GM23338 (cell line): ENCODE data around the gene ANKRD11. TPM values are rescaled to one million over a fixed set of nuclear protein-coding genes. Genes with fewer than 3 reads are reported as not detected.

Experiments used
- ATAC-seq: fragments of 200-7000 bp; cut with Tn5 transposase; 3 replicates; pipeline ENCODE4 v1.9.1; 2020
- DNase-seq: peaks from one replicate; pipeline ENCODE4 v3.0.0-alpha.2; 2015; ENCODE audit warnings: low spot score
- H2AFZ ChIP-seq: fragments of 200-600 bp; sonication (generic); 2 replicates; pipeline ENCODE4 v1.8.0; 2016; ENCODE audit warnings: antibody characterized with exemption, mild to moderate bottlenecking, moderate library complexity
- H3F3A ChIP-seq: fragments of 200-600 bp; sonication (generic); replicated peaks from 2 replicates; pipeline ENCODE4 v1.8.0; 2017; ENCODE audit warnings: antibody characterized with exemption, mixed run types, low read depth
- H3K27ac ChIP-seq: fragments of 200-600 bp; sonication (generic); 2 replicates; pipeline ENCODE4 v1.6.1; 2016; ENCODE audit warnings: low read depth
- H3K27me3 ChIP-seq: fragments of 200-600 bp; sonication (generic); 2 replicates; pipeline ENCODE4 v1.8.0; 2016; ENCODE audit warnings: mild to moderate bottlenecking, mixed run types, moderate library complexity; ENCODE audit not compliant: insufficient read depth
- H3K36me3 ChIP-seq: fragments of 200-600 bp; sonication (generic); 2 replicates; pipeline ENCODE4 v1.8.0; 2016; ENCODE audit warnings: mild to moderate bottlenecking; ENCODE audit not compliant: insufficient read depth
- H3K4me1 ChIP-seq: fragments of 200-600 bp; sonication (generic); 2 replicates; pipeline ENCODE4 v1.8.0; 2016; ENCODE audit warnings: mild to moderate bottlenecking, moderate library complexity; ENCODE audit not compliant: insufficient read depth
- H3K4me2 ChIP-seq: fragments of 200-600 bp; sonication (generic); 2 replicates; pipeline ENCODE4 v1.7.1; 2017; ENCODE audit warnings: mixed run types
- H3K4me3 ChIP-seq: fragments of 200-600 bp; sonication (generic); 2 replicates; pipeline ENCODE4 v1.6.1; 2016; ENCODE audit warnings: mixed run types
- H3K79me2 ChIP-seq: fragments of 200-600 bp; sonication (generic); replicated peaks from 2 replicates; pipeline ENCODE4 v1.8.0; 2017; ENCODE audit warnings: mild to moderate bottlenecking; ENCODE audit not compliant: insufficient read depth
- H3K9me2 ChIP-seq: fragments of 200-600 bp; sonication (generic); 2 replicates; pipeline ENCODE4 v1.8.0; 2017; ENCODE audit not compliant: insufficient read depth
- H4K20me1 ChIP-seq: fragments of 200-600 bp; sonication (generic); replicated peaks from 2 replicates; pipeline ENCODE4 v1.8.0; 2017; ENCODE audit warnings: mild to moderate bottlenecking; ENCODE audit not compliant: insufficient read depth
- H3K27ac Mint-ChIP-seq: 2 replicates; pipeline ENCODE4 v1.8.0; 2020; ENCODE audit warnings: inconsistent platforms, mild to moderate bottlenecking, moderate library complexity, mixed read lengths
- H3K27me3 Mint-ChIP-seq: 3 replicates; pipeline ENCODE4 v1.8.0; 2022; ENCODE audit warnings: low read depth, mild to moderate bottlenecking, moderate library complexity, mixed read lengths, inconsistent platforms; ENCODE audit not compliant: insufficient read depth, poor library complexity
- H3K36me3 Mint-ChIP-seq: 3 replicates; pipeline ENCODE4 v1.8.0; 2021; ENCODE audit warnings: low read depth, mild to moderate bottlenecking, inconsistent platforms, moderate library complexity, mixed read lengths
- H3K4me1 Mint-ChIP-seq: 3 replicates; pipeline ENCODE4 v1.8.0; 2020; ENCODE audit warnings: mild to moderate bottlenecking, inconsistent platforms, mixed read lengths
- H3K4me3 Mint-ChIP-seq: 3 replicates; pipeline ENCODE4 v1.8.0; 2021; ENCODE audit warnings: moderate library complexity, mild to moderate bottlenecking, inconsistent platforms, mixed read lengths
- H3K9me3 Mint-ChIP-seq: 3 replicates; pipeline ENCODE4 v1.8.0; 2020; ENCODE audit warnings: moderate library complexity, mild to moderate bottlenecking, inconsistent platforms, mixed read lengths
- EZH2 ChIP-seq: fragments of 200-600 bp; sonication (generic); IDR thresholded peaks from one replicate; pipeline ENCODE4 v1.8.0; 2017; ENCODE audit warnings: antibody characterized with exemption, mild to moderate bottlenecking, low read depth; ENCODE audit not compliant: unreplicated experiment
- EZH2phosphoT487 ChIP-seq: fragments of 200-600 bp; sonication (generic); IDR thresholded peaks from one replicate; pipeline ENCODE4 v1.8.1; 2018; ENCODE audit warnings: antibody characterized with exemption; ENCODE audit not compliant: unreplicated experiment
- JUNB ChIP-seq: IDR thresholded peaks from one replicate; pipeline ENCODE4 v1.6.1; 2016; ENCODE audit warnings: antibody characterized with exemption; ENCODE audit not compliant: unreplicated experiment
- NANOG ChIP-seq: IDR thresholded peaks from 2 replicates; pipeline ENCODE4 v1.6.1; 2016; ENCODE audit warnings: antibody characterized with exemption, borderline replicate concordance
- POLR2AphosphoS5 ChIP-seq: IDR thresholded peaks from 2 replicates; pipeline ENCODE4 v1.6.1; 2016; ENCODE audit warnings: antibody characterized with exemption, low read depth
- ZNF114 ChIP-seq: fragments of 250-450 bp; sonication (Bioruptor Pico); IDR thresholded peaks from 2 replicates; pipeline ENCODE4 v1.5.0; 2020; ENCODE audit warnings: mild to moderate bottlenecking, moderate library complexity
- ZNF331 ChIP-seq: fragments of 250-450 bp; sonication (Bioruptor Pico); IDR thresholded peaks from 2 replicates; pipeline ENCODE4 v1.5.0; 2020; ENCODE audit warnings: low read depth, mild to moderate bottlenecking, moderate library complexity
- ZNF462 ChIP-seq: fragments of 250-450 bp; sonication (Bioruptor Pico); IDR thresholded peaks from 2 replicates; pipeline ENCODE4 v1.5.0; 2020; ENCODE audit warnings: mild to moderate bottlenecking, moderate library complexity
- polyA plus RNA-seq: library from polyadenylated mRNA; unstranded; fragments of >200 nt; fragmentation: Nextera tagmentation; extraction: Ambion mirVana; gene quantifications from 2 replicates; pipeline ENCODE4 v1.2.1, GENCODE V29; 2016
- total RNA-seq: library from RNA; depleted of rRNA; stranded (reverse); fragments of >200 nt; shearing (Covaris generic); gene quantifications from 2 replicates; pipeline ENCODE4 v1.2.3, GENCODE V29; 2014
- TF ChIP-seq, protein P1 (sequence below), 2 experiments: fragments of 200-600 bp in 1 of 2; sonication (generic) in 1 of 2; conservative IDR thresholded peaks; 2 replicates each; pipeline versions ENCODE4 v1.5.1 to v1.6.1; 2016 to 2017; ENCODE audit warnings: antibody characterized with exemption in 2 of 2, low read depth in 2 of 2, mild to moderate bottlenecking in 2 of 2, moderate library complexity in 1 of 2
- TF ChIP-seq, protein P2 (sequence below): IDR thresholded peaks from 2 replicates; pipeline ENCODE4 v1.6.1; 2016; ENCODE audit warnings: antibody characterized with exemption
- TF ChIP-seq, protein P3 (sequence below): IDR thresholded peaks from one replicate; pipeline ENCODE4 v1.6.1; 2018; ENCODE audit warnings: antibody characterized with exemption; ENCODE audit not compliant: unreplicated experiment

ANKRD11 gene
- total and polyA plus RNA-seq, 2 experiments from 2014 or later = 130 to 159 TPM

DNA sequence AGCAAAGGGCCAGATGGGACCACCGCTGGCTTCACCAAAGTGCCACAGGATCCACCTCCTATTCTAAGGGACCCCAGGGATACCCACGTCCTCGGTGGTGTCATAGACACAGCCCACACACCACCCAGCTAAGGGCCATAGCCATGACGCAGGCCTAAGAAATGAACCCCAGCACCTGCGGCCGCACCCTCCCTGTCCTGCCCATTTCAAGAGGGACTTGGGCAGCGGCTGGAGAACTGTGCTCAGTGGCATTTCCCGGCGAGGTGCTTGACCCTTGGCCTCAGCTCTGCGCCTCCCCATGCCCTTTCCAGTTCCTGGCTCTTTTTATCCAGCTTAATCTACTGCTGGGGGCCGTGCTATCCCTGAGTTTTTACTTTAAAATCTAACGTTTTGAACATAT lies 245.6 kb downstream of the ANKRD11 start:
- peaks cover 4% of the 10 kb centered on the region; the same call in 2 of the 3 replicates for H3K36me3 Mint-ChIP-seq

More for the DNA sequence above, 245.6 kb downstream of the ANKRD11 start:
- Histone ChIP-seq H2AFZ (no peak overlapping the region), H3K4me3 (no peak overlapping the region), H3K36me3 (no peaks in the 10 kb centered on the region), H3K27me3 (peaks cover 11% of the 10 kb centered on the region; the same call in 1 of the 2 replicates), H3K27ac (no peak overlapping the region), H3K4me2 (no peak overlapping the region), H4K20me1 (no peaks in the 10 kb centered on the region), H3K9me2 (peaks cover 6% of the 10 kb centered on the region), H3F3A (peaks cover 10% of the 10 kb centered on the region), H3K79me2 (no peaks in the 10 kb centered on the region), H3K4me1 (no peaks in the 10 kb centered on the region; the same call in 1 of the 2 replicates)
- no peak for DNase-seq
- Mint-ChIP-seq H3K4me3 (no peak overlapping the region), H3K9me3 (peaks cover 9% of the 10 kb centered on the region), H3K27me3 (peaks cover 19% of the 10 kb centered on the region), H3K4me1 (peaks cover 6% of the 10 kb centered on the region; the same call in 1 of the 3 replicates), H3K27ac (no peak overlapping the region)
- no peak for TF ChIP-seq ZNF331
- TF ChIP-seq, protein P1, sequence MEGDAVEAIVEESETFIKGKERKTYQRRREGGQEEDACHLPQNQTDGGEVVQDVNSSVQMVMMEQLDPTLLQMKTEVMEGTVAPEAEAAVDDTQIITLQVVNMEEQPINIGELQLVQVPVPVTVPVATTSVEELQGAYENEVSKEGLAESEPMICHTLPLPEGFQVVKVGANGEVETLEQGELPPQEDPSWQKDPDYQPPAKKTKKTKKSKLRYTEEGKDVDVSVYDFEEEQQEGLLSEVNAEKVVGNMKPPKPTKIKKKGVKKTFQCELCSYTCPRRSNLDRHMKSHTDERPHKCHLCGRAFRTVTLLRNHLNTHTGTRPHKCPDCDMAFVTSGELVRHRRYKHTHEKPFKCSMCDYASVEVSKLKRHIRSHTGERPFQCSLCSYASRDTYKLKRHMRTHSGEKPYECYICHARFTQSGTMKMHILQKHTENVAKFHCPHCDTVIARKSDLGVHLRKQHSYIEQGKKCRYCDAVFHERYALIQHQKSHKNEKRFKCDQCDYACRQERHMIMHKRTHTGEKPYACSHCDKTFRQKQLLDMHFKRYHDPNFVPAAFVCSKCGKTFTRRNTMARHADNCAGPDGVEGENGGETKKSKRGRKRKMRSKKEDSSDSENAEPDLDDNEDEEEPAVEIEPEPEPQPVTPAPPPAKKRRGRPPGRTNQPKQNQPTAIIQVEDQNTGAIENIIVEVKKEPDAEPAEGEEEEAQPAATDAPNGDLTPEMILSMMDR (conservative IDR thresholded peaks at IDR 0.05; ENCODE audit: low read depth in 2 of 2) = no peak
- no peak for TF ChIP-seq JUNB
- TF ChIP-seq EZH2phosphoT487 = no peak
- TF ChIP-seq, protein P2, sequence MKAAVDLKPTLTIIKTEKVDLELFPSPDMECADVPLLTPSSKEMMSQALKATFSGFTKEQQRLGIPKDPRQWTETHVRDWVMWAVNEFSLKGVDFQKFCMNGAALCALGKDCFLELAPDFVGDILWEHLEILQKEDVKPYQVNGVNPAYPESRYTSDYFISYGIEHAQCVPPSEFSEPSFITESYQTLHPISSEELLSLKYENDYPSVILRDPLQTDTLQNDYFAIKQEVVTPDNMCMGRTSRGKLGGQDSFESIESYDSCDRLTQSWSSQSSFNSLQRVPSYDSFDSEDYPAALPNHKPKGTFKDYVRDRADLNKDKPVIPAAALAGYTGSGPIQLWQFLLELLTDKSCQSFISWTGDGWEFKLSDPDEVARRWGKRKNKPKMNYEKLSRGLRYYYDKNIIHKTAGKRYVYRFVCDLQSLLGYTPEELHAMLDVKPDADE = no peak
- TF ChIP-seq, protein P3, sequence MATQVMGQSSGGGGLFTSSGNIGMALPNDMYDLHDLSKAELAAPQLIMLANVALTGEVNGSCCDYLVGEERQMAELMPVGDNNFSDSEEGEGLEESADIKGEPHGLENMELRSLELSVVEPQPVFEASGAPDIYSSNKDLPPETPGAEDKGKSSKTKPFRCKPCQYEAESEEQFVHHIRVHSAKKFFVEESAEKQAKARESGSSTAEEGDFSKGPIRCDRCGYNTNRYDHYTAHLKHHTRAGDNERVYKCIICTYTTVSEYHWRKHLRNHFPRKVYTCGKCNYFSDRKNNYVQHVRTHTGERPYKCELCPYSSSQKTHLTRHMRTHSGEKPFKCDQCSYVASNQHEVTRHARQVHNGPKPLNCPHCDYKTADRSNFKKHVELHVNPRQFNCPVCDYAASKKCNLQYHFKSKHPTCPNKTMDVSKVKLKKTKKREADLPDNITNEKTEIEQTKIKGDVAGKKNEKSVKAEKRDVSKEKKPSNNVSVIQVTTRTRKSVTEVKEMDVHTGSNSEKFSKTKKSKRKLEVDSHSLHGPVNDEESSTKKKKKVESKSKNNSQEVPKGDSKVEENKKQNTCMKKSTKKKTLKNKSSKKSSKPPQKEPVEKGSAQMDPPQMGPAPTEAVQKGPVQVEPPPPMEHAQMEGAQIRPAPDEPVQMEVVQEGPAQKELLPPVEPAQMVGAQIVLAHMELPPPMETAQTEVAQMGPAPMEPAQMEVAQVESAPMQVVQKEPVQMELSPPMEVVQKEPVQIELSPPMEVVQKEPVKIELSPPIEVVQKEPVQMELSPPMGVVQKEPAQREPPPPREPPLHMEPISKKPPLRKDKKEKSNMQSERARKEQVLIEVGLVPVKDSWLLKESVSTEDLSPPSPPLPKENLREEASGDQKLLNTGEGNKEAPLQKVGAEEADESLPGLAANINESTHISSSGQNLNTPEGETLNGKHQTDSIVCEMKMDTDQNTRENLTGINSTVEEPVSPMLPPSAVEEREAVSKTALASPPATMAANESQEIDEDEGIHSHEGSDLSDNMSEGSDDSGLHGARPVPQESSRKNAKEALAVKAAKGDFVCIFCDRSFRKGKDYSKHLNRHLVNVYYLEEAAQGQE = no peak
- TF ChIP-seq ZNF462 = no peak
- no peak for TF ChIP-seq NANOG
- no peak for TF ChIP-seq ZNF114
- no peak for TF ChIP-seq POLR2AphosphoS5
- no peak for TF ChIP-seq EZH2
- no peak for ATAC-seq
